ENCODE data around the gene FAM114A1.

Gene FAM114A1

DNA sequence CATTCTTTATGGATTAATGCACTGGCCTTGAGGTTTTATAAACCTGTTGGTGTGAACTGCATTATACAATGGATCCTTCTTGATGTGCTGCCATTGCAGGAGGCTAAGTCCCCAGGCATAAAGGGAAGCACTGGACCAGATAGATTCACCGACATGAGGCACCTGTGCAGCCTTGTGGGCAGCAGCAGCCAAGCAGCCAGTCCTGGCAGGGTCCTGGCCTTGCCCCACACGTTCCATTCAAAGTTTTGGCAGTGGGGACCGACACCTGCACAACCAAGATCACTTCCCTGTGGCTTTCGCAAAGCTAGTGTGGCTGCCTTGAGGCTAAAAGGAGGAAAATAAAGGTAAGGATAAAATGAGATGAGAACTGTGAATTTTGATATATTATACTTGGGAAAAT, 111.5 kb downstream of the FAM114A1 start:
- no peak for DNase-seq

DNA sequence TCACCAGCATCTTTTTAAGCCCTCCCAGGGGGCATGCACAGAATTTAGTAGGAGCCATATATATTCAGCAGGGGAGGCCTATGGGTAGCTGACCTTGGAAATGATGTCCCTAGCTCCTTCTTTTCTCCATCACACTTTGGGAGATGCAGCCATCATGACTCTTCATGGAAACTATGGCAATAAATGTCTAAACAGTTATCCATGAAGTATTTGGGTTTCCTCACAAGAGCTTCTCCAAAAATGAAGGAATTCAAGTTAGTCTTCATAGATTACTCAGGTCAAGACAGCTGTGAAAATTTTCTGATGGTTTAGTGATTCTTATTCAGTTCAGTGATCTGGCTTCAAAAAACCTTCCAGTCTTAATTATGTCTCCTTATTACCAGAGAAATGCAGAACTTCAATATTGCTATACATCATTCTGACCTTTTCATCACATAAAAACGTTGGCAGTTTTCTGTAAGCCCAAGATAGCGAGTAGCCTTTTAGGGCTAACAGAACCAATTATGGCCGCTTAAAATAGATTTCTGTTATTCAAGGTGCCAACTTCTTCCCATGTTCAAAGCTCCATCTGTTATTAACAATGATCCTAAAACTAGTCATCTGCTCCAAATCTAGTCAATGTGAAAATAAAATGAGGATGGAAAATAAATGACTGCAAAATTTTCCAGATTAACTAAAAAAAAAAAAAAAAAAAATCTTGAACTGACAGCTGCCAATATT, 112.1 kb downstream of the FAM114A1 start:
- DNase-seq = no peak

DNA sequence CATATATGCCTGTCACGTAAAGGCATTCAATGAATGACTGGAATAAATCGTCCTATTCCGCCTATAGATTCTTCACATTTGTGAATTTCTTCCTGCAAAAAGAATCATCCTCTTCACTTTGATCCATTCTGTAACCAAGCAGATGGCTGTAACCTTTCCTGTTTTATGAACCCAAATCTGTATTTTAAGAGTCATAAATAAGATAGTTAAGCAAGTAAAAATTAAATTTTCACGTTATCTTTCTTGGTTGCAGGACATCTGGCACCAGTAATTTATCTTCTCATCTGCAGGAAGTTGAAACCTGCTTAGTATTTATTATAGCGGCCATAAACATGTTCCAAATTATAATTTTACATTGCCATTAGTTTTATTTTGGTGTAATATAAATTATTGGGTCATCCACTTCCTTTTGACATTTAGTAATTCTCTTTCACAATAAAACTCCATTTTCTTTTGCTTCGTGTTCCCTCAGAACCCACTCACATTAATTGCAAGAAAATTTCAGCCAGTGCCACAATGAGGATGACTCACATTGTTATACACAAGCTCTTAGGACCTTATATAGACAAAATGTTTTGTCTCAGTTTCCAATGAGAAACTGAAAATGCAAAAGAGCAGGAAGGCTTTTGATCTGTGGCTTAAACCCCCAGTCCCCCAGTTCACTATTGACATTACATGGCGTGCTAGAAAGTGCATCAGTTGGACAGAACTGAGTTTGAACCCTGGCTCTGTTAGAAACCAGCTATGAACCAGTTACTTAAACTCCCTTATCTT, 113.5 kb downstream of the FAM114A1 start:
- no peak for DNase-seq

DNA sequence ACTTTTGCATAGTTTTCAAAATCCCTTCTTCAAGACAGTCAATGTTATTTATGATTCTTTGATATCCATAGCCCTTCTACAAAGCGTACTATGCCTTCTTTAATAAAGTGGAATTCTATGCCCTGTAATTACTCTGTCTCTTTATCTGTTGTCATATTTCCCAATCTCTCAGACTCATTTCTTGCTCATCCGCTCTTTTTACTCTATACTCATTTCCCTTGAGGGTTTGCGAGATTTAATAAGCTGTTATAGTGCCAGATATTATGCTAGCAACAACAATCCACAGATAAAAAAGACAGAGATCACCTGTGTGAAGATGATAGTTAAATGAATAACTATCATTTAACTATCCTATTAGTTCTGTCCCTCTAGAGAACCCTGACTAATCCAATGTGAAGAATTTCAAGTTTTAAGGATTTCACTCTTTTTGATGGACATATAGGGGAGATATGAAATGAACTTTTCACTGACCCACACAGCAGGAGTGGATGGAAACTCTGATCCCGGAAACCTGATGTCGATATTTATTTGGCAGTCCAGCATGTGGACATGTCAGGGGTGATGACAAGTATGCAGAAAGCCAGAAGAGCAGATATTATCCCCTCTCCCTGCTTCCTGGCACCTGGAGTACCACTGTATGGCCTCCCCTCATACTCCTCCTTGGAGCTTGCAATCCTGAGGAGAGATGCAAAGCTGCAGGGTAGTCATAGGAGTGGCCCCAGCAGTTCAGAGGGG, 114.9 kb downstream of the FAM114A1 start:
- no peak for DNase-seq

DNA sequence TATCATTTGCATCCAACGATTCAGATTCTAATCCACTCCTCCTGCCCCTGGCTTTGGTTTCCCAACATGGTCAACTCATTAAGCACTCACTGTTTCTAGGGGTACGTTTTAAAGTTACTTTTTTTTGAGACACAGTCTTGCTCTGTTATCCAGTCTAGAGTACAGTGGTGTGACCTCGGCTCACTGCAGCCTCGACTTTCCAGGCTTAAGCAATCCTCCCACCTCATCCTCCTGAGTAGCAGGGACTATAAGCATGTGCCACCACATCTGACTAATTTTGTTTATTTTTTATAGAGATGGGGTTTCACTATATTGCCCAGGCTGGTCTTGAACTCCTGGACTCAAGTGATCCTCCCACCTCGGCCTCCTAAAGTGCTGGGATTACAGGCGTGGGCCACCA, 115.7 kb downstream of the FAM114A1 start:
- no peak for DNase-seq

DNA sequence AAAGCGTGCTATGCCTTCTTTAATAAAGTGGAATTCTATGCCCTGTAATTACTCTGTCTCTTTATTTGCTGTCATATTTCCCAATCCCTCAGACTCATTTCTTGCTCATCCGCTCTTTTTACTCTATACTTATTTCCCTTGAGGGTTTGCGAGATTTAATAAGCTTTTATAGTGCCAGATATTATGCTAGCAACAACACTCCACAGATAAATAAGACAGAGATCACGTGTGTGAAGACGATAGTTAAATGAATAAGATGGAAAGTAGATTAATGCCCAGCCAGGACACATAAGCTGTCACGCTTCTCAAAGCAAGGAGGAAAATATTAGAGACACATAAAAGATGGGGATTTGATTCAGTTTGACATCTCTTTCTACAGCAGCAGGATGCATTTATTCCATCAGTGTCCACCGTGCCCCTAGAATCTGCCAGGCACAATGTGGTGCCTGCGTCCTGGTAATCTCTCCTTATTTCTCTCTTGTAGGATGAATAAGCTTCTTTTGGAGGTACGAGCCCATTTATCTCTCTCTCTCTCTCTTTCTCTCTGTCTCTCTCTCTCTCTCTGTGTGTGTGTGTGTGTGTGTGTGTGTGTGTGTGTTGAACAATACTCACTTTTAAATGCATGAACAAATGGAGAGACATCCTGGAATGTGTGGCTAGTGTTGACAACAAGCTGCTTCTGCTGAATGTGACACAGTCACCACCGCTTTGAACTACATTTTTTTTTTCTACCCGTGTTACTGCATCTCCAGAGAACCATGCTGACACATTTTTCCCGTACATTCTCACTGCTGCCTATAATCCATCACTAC, 116.4 kb downstream of the FAM114A1 start:
- peak; percentile 81 for DNase-seq

DNA sequence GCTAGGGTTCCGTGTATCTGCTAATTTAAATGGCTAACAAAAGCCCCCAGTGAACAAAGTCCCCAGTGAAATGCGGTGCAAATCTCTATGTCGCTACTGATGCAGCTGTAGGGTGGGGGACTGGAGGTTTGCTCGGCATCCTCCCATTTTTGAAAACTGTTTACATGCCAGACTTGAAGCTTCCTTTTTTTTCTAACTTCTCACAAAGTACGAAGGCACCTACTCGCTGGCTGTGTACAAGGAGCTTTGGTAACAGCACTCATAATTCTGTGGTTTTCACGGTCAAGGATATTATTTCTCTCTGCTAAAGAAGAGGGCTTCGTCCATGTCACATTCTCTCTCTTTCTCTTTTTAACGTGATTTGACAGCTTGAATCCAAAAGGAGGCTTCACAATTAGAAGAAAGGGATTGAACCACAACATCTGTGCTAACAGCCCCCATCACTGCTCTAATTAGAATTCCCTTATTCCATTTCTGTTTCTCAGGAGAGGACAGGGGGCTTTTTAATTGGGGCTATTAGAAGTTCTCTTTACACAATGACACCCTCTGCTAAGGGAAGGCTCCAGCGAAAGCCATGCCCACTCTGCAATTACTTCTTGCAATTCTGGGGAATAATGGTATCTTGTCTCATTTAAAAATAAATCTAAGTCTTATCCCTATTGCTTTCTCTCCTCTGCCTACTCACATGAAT, 117.9 kb downstream of the FAM114A1 start:
- DNase-seq = no peak

DNA sequence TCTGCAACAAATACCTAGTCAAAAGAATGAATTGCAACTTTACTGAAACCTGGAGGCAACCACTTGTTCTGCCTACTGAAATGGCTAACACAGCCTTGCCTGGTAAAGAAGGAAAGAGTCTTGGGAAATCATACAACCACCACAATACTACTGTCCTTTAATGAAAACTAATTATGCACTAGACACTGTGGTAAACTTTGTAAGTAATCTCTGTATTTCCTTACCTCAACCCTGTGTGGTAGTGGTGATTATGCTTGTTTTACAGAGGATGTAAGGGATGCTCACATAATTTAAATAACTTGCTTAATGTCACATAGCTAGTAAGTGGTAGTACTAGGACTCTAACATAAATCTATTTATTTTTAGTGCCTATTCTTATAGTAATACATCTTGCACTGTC, 119.9 kb downstream of the FAM114A1 start:
- no peak for DNase-seq

DNA sequence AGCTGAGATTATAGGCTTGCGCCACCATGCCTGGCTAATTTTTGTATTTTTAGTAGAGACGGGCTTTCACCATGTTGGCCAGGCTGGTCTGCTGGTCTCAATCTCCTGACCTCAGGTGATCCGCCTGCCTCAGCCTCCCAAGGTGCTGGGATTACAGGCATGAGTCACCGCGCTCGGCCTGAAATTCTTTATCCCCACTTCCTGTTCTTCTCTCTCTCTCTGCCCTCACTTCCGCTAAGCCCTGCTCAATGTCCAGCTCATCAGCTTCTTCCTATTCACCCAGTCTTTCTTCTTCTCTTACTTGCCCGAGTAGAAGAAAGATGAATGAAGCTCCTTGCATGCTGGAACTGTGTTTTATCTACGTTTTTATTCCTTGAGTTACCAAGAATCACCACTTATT, 120.7 kb downstream of the FAM114A1 start:
- peak; percentile 74 for DNase-seq

DNA sequence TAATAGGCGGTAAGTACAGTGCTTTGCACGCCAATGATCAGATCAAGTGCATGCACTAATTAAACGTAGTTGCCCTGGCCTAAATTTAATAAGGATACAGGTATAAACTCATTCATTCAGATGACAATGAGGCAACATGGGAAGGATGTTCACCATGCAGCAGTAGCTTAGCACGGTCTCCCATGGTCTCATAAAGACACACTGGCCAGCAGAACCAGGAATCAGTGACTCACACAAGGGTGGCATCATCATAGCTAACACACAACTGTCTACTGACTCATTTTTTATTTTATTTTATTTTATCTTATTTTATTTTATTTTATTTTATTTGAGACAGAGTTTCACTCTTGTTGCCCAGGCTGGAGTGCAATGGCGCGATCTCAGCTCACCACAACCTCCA, 121.9 kb downstream of the FAM114A1 start:
- no peak for DNase-seq

DNA sequence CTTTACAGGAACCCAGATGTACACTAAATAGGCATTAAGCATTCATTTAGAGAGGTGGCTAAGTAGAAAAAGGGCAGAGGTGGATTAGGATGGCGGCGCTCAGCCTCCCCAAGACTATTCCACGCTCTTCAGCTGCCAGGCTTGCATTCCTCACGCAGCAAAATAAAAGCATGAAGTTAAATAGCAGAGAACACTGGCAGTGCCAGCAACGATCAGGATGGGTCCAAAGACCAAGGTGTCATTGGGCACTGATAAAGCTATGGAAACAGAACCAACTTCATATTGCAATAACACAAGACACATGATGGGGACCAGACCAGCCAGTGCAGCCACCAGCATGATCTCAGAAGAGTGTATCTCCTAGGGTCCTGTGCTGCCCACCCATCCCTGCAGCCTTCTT, 122.6 kb downstream of the FAM114A1 start:
- DNase-seq = no peak

DNA sequence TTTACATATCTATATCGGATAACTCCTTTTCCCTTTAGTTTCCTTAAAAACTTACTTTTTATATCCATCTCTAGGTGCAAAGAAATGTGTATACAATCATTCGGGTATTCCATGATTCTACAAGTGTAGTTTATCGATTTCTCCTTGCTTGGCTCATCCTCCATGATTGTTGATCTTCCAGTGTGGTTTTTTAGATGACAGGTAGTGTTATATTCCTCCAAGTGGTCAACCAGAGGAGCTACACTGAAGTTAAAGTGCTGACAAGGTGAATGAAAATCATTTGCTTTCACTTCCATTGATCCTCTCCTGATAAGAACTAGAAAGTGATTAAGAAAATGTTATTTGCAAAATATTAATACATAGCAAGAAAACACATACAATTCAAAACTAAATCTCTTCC, 126.1 kb downstream of the FAM114A1 start:
- no peak for DNase-seq

DNA sequence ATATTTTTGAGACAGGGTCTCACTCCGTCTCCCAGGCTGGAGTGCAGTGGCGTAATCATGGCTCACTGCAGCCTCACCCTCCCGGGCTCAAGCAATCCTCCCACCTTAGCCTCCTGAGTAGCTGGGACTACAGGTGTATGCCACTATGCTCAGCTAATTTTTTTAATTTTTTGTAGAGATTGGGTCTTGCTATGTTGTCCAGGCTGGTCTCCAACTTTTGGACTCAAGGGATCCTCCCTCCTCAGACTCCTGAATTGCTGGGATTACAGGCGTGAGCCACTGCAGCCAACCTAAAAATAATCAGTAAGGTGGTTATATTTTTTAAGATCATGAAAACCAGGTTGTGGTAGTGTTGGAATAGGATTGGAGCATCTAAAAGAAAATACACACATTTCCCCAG, 126.5 kb downstream of the FAM114A1 start:
- no peak for DNase-seq

All from islet precursor cell (in vitro differentiated cells).